Measurements from ENCODE around the gene NDUFC2. TPM values are rescaled to one million over a fixed set of nuclear protein-coding genes. Genes with fewer than 3 reads are reported as not detected.

The NDUFC2 gene
- 69.9 TPM for total RNA-seq

DNA sequence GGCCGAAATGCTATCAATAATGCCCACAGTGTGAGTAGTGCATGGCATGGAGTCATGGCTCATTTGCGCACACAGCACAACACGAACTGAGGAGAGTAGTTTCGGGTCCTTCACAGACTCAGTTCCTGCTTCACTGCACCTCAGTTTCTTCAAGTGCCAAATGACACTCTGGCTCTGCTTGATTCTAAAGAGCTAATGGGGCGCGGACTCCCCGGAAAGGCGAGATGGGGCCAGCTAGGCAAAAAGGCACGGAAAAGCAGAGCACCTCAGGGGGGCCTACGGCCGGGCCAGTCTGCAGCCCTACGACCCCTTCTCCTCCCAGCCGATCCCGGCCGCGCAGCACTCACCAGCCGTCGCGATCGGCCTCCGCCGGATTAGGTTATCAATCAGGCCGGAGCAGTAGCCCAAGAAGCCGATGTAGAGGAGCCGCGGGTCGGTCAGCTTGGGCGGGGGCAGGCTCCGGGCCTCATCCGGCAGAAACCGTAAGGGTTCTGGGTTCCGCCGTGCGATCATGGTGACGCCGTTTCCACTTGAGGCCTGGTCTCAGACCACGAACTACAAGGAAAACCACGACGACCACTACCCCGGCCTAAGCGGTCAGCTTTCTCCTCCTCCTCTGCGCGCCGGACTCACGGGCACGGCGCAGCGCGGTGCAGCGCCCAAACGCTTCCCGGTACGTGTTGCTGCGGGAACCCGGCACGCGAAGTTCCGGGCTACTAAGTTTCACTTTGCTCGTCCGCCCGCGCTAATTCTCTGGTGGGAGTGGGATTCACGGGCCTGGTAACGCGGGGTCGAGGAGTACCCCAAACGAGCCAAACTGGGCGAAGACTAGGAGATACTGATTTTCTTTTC, at the start of gene NDUFC2:
Gene NDUFC2 (minus strand): TSS at position 631 of the 852 bp plus-strand sequence. CDS start 118 bp downstream, at position 513.
- peaks cover 30 to 50% (median 32%) of the 10 kb centered on the region in 3 donors for H3K4me1 ChIP-seq (ENCODE audit: control insufficient read depth in 3 of 3, insufficient read depth in 3 of 3, low read length in 3 of 3)

DNA sequence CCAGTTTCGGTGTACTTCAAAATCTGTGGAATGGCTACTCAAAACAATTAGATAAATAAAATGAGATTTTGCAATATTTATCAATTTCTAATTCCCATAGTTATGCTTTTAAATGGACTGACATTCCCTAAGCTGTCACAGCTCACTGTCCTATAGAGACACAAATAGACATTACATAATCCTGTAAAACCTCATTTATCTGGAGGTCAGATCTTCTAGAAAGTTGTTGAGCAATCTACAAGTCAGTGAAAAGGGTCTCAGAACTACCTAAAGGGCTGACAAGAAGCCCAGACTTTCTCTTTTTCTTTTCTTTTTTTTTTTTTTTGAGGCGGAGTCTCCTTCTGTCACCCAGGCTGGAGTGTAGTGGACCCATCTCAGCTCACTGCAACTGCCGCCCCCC, 47.7 kb upstream of the NDUFC2 start:
- Histone ChIP-seq H3K4me1 (ENCODE audit: control insufficient read depth in 3 of 3, insufficient read depth in 3 of 3, low read length in 3 of 3) (no peaks in the 10 kb centered on the region), H3K27ac (ENCODE audit: low read depth, low read length) (no peak overlapping the region), H3K27me3 (ENCODE audit: control insufficient read depth in 3 of 3, insufficient read depth in 3 of 3, low read length in 3 of 3) (no peaks in the 10 kb centered on the region), H3K9ac (ENCODE audit: low read depth in 1 of 3, low read length in 3 of 3) (no peak overlapping the region), H3K36me3 (ENCODE audit: control insufficient read depth in 3 of 3, insufficient read depth in 3 of 3, low read length in 3 of 3) (peaks cover 4 to 7% (median 4%) of the 10 kb centered on the region in 3 donors), H3K9me3 (ENCODE audit: control insufficient read depth in 3 of 3, low read length in 3 of 3) (no peaks in the 10 kb centered on the region), H3K4me3 (ENCODE audit: low read length in 3 of 3) (no peak overlapping the region)

More for the DNA sequence above, at the start of gene NDUFC2:
- Histone ChIP-seq H3K9me3 (ENCODE audit: control insufficient read depth in 3 of 3, low read length in 3 of 3) (no peaks in the 10 kb centered on the region), H3K9ac (ENCODE audit: low read depth in 1 of 3, low read length in 3 of 3) (peak within 1 kb of the TSS; percentile 92 to 98 (median 97)), H3K27ac (ENCODE audit: low read depth, low read length) (peak within 1 kb of the TSS; percentile 88), H3K27me3 (ENCODE audit: control insufficient read depth in 3 of 3, insufficient read depth in 3 of 3, low read length in 3 of 3) (no peaks in the 10 kb centered on the region), H3K4me3 (ENCODE audit: low read length in 3 of 3) (peak within 1 kb of the TSS; percentile 93 to 96 (median 94)), H3K36me3 (ENCODE audit: control insufficient read depth in 3 of 3, insufficient read depth in 3 of 3, low read length in 3 of 3) (peaks cover 0 to 3% (median 2%) of the 10 kb centered on the region in 3 donors)

DNA sequence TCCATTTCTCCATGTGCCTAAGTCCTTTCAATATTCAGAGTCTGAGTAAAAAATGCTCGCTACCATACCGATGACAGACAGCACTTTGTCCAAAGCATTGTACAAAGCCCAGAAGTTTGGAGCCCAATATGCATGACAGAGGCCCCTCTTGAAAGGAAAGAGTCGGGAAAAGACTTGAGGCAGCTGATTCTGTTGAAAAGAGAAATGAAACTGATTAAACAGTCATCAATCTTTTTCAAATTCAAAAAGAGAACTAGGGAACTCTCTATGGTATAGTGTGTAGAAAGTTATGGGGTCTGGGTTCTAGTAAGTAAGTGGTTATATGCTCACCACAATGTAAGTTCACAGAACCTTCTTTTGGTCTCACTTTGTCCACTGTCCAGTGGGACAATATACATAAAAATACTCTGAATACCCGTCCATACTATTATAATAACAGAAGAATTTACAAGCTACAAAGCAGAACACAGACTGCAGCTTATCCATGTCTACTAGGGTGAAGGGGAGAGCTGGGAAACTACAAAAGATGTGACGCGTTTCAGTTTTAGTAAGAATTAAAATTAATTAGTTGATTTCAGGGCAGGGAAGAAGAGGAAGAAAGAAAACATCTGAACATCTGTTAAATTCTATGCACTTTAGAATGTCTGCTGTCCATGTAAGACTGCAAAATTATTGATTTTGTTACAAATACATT, 33.1 kb upstream of the NDUFC2 start:
- no peaks in the 10 kb centered on the region for H3K27me3 ChIP-seq (ENCODE audit: control insufficient read depth in 3 of 3, insufficient read depth in 3 of 3, low read length in 3 of 3)
- H3K9me3 ChIP-seq (ENCODE audit: control insufficient read depth in 3 of 3, low read length in 3 of 3), result no peaks in the 10 kb centered on the region
- no peak overlapping the region for H3K27ac ChIP-seq (ENCODE audit: low read depth, low read length)
- H3K4me3 ChIP-seq (ENCODE audit: low read length in 3 of 3), result no peak overlapping the region
- H3K4me1 ChIP-seq (ENCODE audit: control insufficient read depth in 3 of 3, insufficient read depth in 3 of 3, low read length in 3 of 3), result no peaks in the 10 kb centered on the region
- H3K36me3 ChIP-seq (ENCODE audit: control insufficient read depth in 3 of 3, insufficient read depth in 3 of 3, low read length in 3 of 3), result peaks cover 4 to 35% (median 24%) of the 10 kb centered on the region in 3 donors
- no peak overlapping the region for H3K9ac ChIP-seq (ENCODE audit: low read depth in 1 of 3, low read length in 3 of 3)

DNA sequence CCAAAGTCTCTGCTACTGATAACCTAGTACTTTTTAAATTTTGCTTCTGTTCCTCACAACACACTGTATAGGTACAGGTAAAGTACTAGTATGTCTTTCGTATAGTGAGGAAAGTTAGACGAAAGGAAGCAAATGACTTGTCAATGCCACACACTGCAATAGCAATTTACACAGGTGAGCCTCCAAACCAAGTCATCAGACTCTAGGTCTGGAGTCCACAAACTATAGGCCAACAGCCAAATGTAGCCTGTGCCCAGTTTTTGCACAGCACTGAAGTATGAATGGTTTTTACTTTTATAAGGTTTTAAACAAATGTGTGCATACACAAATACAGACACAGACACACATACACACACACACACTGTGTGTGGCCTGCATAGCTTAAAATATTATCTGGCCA, 31.6 kb upstream of the NDUFC2 start:
- no peaks in the 10 kb centered on the region for H3K9me3 ChIP-seq (ENCODE audit: control insufficient read depth in 3 of 3, low read length in 3 of 3)
- H3K27ac ChIP-seq (ENCODE audit: low read depth, low read length), result no peak overlapping the region
- no peaks in the 10 kb centered on the region for H3K4me1 ChIP-seq (ENCODE audit: control insufficient read depth in 3 of 3, insufficient read depth in 3 of 3, low read length in 3 of 3)
- no peaks in the 10 kb centered on the region for H3K27me3 ChIP-seq (ENCODE audit: control insufficient read depth in 3 of 3, insufficient read depth in 3 of 3, low read length in 3 of 3)
- no peak overlapping the region for H3K4me3 ChIP-seq (ENCODE audit: low read length in 3 of 3)
- H3K36me3 ChIP-seq (ENCODE audit: control insufficient read depth in 3 of 3, insufficient read depth in 3 of 3, low read length in 3 of 3), result peaks cover 4 to 39% (median 28%) of the 10 kb centered on the region in 3 donors
- no peak overlapping the region for H3K9ac ChIP-seq (ENCODE audit: low read depth in 1 of 3, low read length in 3 of 3)

DNA sequence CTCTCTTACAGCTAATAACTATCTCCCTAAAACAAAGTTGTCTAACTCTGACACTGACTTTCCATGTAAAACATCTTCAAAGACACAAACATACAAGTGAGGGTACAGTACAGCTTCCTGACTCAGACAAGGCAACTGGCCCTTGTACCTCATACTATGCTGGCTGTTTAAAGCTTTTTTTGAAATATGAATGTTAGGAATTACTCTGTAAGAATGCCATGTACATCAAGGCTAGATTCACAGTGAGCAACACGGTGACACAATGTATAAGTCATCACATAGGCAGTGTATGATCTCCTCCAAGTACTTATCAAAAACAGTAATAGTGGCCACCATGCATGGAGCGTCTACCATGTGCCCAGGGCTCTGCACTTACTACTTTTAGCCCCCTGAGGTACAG, 31.2 kb upstream of the NDUFC2 start:
- Histone ChIP-seq H3K4me1 (ENCODE audit: control insufficient read depth in 3 of 3, insufficient read depth in 3 of 3, low read length in 3 of 3) (no peaks in the 10 kb centered on the region), H3K27me3 (ENCODE audit: control insufficient read depth in 3 of 3, insufficient read depth in 3 of 3, low read length in 3 of 3) (no peaks in the 10 kb centered on the region), H3K27ac (ENCODE audit: low read depth, low read length) (no peak overlapping the region), H3K9ac (ENCODE audit: low read depth in 1 of 3, low read length in 3 of 3) (no peak overlapping the region), H3K9me3 (ENCODE audit: control insufficient read depth in 3 of 3, low read length in 3 of 3) (no peaks in the 10 kb centered on the region), H3K4me3 (ENCODE audit: low read length in 3 of 3) (no peak overlapping the region), H3K36me3 (ENCODE audit: control insufficient read depth in 3 of 3, insufficient read depth in 3 of 3, low read length in 3 of 3) (peaks cover 4 to 39% (median 28%) of the 10 kb centered on the region in 3 donors)

DNA sequence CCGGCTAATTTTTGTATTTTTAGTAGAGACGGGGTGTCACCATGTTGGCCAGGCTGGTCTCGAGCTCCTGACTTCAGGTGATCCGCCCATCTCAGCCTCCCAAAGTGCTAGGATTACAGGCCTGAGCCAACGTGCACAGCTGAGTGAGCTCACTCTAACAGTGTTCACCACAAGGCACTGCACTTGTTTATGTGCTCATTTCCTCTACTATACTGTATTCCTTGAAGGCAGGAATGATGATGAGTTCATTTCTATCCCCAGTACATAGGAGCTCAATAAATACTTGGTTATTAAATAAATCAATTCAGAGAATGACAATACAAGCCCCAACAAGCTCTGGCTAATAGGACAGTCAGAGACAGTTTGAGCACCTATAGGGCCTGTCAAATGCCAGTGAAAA, 30.7 kb upstream of the NDUFC2 start:
- no peak overlapping the region for H3K4me3 ChIP-seq (ENCODE audit: low read length in 3 of 3)
- H3K4me1 ChIP-seq (ENCODE audit: control insufficient read depth in 3 of 3, insufficient read depth in 3 of 3, low read length in 3 of 3), result no peaks in the 10 kb centered on the region
- H3K27me3 ChIP-seq (ENCODE audit: control insufficient read depth in 3 of 3, insufficient read depth in 3 of 3, low read length in 3 of 3), result no peaks in the 10 kb centered on the region
- H3K9me3 ChIP-seq (ENCODE audit: control insufficient read depth in 3 of 3, low read length in 3 of 3), result no peaks in the 10 kb centered on the region
- H3K9ac ChIP-seq (ENCODE audit: low read depth in 1 of 3, low read length in 3 of 3), result no peak overlapping the region
- H3K36me3 ChIP-seq (ENCODE audit: control insufficient read depth in 3 of 3, insufficient read depth in 3 of 3, low read length in 3 of 3), result peaks cover 4 to 39% (median 28%) of the 10 kb centered on the region in 3 donors
- no peak overlapping the region for H3K27ac ChIP-seq (ENCODE audit: low read depth, low read length)

DNA sequence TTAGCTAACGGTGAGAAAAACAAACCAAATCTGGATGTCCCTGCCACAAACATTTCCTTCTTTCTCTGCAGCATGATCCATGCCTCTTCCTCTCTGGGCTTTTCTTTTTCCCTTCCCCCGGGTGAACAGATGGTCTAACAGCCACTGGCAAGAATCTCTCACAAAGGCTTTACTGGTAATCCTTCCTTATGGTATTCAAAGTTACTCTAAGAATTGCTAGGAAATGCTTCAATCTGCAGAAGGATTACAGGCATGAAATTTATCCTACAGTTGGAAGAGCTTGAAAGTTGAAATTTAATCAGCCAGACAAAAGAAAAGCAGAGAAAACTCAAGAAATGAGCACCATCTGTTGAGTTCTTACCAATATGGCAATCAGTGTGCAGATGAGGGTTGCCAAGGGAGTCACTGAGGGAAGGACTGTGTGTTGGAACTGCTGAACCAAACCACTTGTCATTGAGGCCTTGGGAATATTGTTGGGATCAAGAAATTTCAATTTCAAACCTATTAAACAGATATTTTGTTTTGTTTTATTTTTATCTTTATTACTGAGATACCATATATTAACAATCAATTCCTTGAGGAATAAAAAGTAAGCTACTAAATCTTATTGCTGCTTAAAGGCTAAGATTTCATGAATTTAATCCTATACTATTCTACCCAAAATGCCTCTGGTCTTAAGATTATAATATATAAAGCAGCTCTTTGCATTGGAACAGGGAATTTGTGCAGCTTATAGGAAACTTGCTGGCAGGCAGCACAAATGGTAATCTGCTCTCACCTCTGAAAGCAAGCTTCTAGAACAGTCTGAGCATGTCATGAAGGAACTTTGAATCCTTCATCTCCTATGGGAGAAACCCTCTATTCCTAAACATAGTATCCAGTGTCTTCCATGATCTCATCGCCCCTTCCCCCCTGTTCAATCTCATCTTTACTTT, 29.7 kb upstream of the NDUFC2 start:
- Histone ChIP-seq H3K36me3 (ENCODE audit: control insufficient read depth in 3 of 3, insufficient read depth in 3 of 3, low read length in 3 of 3) (peaks cover 4 to 39% (median 29%) of the 10 kb centered on the region in 3 donors), H3K9me3 (ENCODE audit: control insufficient read depth in 3 of 3, low read length in 3 of 3) (no peaks in the 10 kb centered on the region), H3K9ac (ENCODE audit: low read depth in 1 of 3, low read length in 3 of 3) (no peak overlapping the region), H3K27me3 (ENCODE audit: control insufficient read depth in 3 of 3, insufficient read depth in 3 of 3, low read length in 3 of 3) (no peaks in the 10 kb centered on the region), H3K27ac (ENCODE audit: low read depth, low read length) (no peak overlapping the region), H3K4me3 (ENCODE audit: low read length in 3 of 3) (no peak overlapping the region), H3K4me1 (ENCODE audit: control insufficient read depth in 3 of 3, insufficient read depth in 3 of 3, low read length in 3 of 3) (no peaks in the 10 kb centered on the region)

DNA sequence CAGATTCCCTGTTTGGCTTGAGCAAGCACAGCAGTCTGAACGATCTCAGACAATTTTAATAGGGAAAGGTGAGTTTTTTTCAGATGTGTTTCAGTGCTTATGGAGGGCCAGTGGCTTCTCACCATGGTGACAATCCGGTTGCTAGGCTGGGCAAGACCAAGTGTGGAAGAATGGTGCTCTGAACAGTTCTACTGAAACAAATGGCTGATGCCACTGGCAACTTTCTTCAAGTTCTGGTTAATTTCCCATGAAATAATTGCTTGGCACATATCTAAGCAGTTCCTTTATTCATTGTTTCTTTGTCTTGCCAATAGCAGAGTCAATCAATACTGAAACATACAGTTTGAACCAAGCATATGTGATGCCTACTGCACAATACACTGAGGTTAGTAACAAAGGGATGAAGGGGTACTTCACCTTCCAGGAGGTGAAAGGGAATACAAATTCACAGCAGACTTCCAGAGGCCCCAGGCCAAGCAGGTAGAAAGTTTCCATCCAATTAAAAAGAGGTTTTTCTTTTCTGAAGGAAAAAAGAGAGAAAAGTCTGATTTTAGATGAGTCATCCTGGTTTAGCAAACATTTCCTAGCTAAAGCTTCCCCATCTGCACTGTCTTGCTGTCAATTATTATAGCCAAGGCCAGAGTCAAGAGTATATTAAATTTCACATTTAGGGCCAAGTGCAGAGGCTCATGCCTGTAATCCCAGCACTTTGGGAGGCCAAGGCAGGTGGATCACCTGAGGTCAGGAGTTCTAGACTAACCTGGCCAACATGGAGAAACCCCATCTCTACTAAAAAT, 21.2 kb upstream of the NDUFC2 start:
- Histone ChIP-seq H3K36me3 (ENCODE audit: control insufficient read depth in 3 of 3, insufficient read depth in 3 of 3, low read length in 3 of 3) (peaks cover 4 to 6% (median 6%) of the 10 kb centered on the region in 3 donors), H3K27ac (ENCODE audit: low read depth, low read length) (no peak overlapping the region), H3K9me3 (ENCODE audit: control insufficient read depth in 3 of 3, low read length in 3 of 3) (no peaks in the 10 kb centered on the region), H3K27me3 (ENCODE audit: control insufficient read depth in 3 of 3, insufficient read depth in 3 of 3, low read length in 3 of 3) (no peaks in the 10 kb centered on the region), H3K4me1 (ENCODE audit: control insufficient read depth in 3 of 3, insufficient read depth in 3 of 3, low read length in 3 of 3) (peaks cover 0 to 6% (median 0%) of the 10 kb centered on the region in 3 donors), H3K9ac (ENCODE audit: low read depth in 1 of 3, low read length in 3 of 3) (no peak overlapping the region), H3K4me3 (ENCODE audit: low read length in 3 of 3) (no peak overlapping the region)

DNA sequence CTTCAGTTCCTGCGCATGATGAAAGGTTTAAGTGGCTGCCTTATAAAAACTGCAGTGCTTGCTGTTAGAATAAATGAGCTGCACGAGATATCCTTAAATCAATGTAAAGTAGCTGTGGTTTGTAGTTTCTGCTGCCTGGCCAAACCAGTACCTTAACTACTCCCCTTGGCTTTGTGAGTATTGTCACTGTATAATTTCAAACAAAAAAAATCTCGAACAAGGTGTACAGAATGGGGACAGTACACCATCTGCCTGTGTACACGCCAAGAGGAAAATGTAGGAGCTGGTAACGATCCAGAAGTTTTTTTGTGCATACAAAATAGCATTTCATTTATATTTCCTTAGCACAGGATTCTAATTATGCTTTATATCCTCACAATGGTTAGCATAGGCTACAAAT, 20.6 kb upstream of the NDUFC2 start:
- Histone ChIP-seq H3K27ac (ENCODE audit: low read depth, low read length) (no peak overlapping the region), H3K4me3 (ENCODE audit: low read length in 3 of 3) (no peak overlapping the region), H3K9me3 (ENCODE audit: control insufficient read depth in 3 of 3, low read length in 3 of 3) (no peaks in the 10 kb centered on the region), H3K9ac (ENCODE audit: low read depth in 1 of 3, low read length in 3 of 3) (no peak overlapping the region), H3K36me3 (ENCODE audit: control insufficient read depth in 3 of 3, insufficient read depth in 3 of 3, low read length in 3 of 3) (peaks cover 4 to 6% (median 6%) of the 10 kb centered on the region in 3 donors), H3K4me1 (ENCODE audit: control insufficient read depth in 3 of 3, insufficient read depth in 3 of 3, low read length in 3 of 3) (peaks cover 0 to 6% (median 0%) of the 10 kb centered on the region in 3 donors), H3K27me3 (ENCODE audit: control insufficient read depth in 3 of 3, insufficient read depth in 3 of 3, low read length in 3 of 3) (no peaks in the 10 kb centered on the region)

All from skeletal muscle tissue (tissue), 4 donors.